H1 (cell line): Measurements from ENCODE around the gene EML4. TPM values are rescaled to one million over a fixed set of nuclear protein-coding genes. Genes with fewer than 3 reads are reported as not detected.

ENCODE experiments used
- CTCF ChIA-PET: fragments of 300-600 bp; sonication (Branson Sonifier 250); formaldehyde crosslinking; loops from one replicate; lab custom pipeline; 2021; ENCODE audit not compliant: partially characterized antibody; lab: Charles Lee
- POLR2A ChIA-PET: fragments of 300-600 bp; sonication (Branson Sonifier 250); formaldehyde crosslinking; loops from one replicate; lab custom pipeline; 2021; ENCODE audit warnings: inconsistent platforms; ENCODE audit not compliant: partially characterized antibody; lab: Charles Lee
- DNase-seq, 2 experiments: peaks; one replicate each; pipeline versions ENCODE4 v3.0.0 to v3.0.0-alpha.2; 2010 to 2022; ENCODE audit warnings: low spot score in 2 of 2, low read depth in 1 of 2, mixed read lengths in 1 of 2
- FAIRE-seq: peaks from 2 replicates; lab custom pipeline; 2011; peaks lifted over from hg19 to GRCh38; lab: Jason Lieb, UNC
- H2AFZ ChIP-seq: 2 replicates; pipeline ENCODE4 v1.8.1; 2012; ENCODE audit warnings: low read length, inconsistent platforms
- H2AK5ac ChIP-seq: 2 replicates; pipeline ENCODE4 v1.6.1; 2013; ENCODE audit warnings: low read depth, low read length
- H2BK120ac ChIP-seq: replicated peaks from 2 replicates; pipeline ENCODE3; 2013; ENCODE audit warnings: low read depth, low read length, inconsistent platforms
- H2BK12ac ChIP-seq: 2 replicates; pipeline ENCODE4 v1.6.1; 2013; ENCODE audit warnings: low read depth, low read length
- H2BK15ac ChIP-seq: 2 replicates; pipeline ENCODE4 v1.6.1; 2013; ENCODE audit warnings: low read length
- H2BK20ac ChIP-seq: 2 replicates; pipeline ENCODE4 v1.6.1; 2013; ENCODE audit warnings: low read length
- H2BK5ac ChIP-seq: 2 replicates; pipeline ENCODE4 v1.6.1; 2013; ENCODE audit warnings: low read depth, low read length
- H3K14ac ChIP-seq: 2 replicates; pipeline ENCODE4 v1.6.1; 2013; ENCODE audit warnings: inconsistent platforms; ENCODE audit not compliant: insufficient read length
- H3K18ac ChIP-seq: 2 replicates; pipeline ENCODE4 v1.6.1; 2013; ENCODE audit warnings: low read length; ENCODE audit errors: extremely low read depth
- H3K23ac ChIP-seq: 2 replicates; pipeline ENCODE4 v1.6.1; 2013; ENCODE audit warnings: inconsistent platforms; ENCODE audit not compliant: insufficient read length
- H3K23me2 ChIP-seq: 2 replicates; pipeline ENCODE4 v1.6.1; 2013; ENCODE audit warnings: low read depth, low read length
- H3K27ac ChIP-seq: 2 replicates; pipeline ENCODE4 v1.6.1; 2011; ENCODE audit warnings: low read depth, low read length, inconsistent platforms
- H3K27me3 ChIP-seq, 4 experiments: replicated peaks in 1 of 4; 1 replicate in 1 of 4; 2 replicates in 3 of 4; pipeline versions ENCODE4 v1.6.1 to v1.8.1; 2011 to 2013; ENCODE audit warnings: low read length in 3 of 4, mild to moderate bottlenecking in 3 of 4, inconsistent platforms in 2 of 4, mixed read lengths in 2 of 4, moderate library complexity in 1 of 4; ENCODE audit not compliant: control insufficient read depth in 3 of 4, insufficient read depth in 3 of 4; ENCODE audit errors: extremely low read depth in 1 of 4
- H3K36me3 ChIP-seq, 4 experiments: 2 replicates each; pipeline versions ENCODE4 v1.6.1 to v1.8.1; 2011 to 2013; ENCODE audit warnings: mild to moderate bottlenecking in 4 of 4, low read length in 3 of 4, moderate library complexity in 2 of 4, control low read depth in 1 of 4, inconsistent platforms in 1 of 4; ENCODE audit not compliant: insufficient read depth in 4 of 4, control insufficient read depth in 2 of 4
- H3K4ac ChIP-seq: replicated peaks from 2 replicates; pipeline ENCODE3; 2013; ENCODE audit warnings: low read length, low read depth, mixed read lengths, inconsistent platforms; ENCODE audit not compliant: insufficient read length
- H3K4me1 ChIP-seq, 4 experiments: replicated peaks in 1 of 4; 1 replicate in 1 of 4; 2 replicates in 3 of 4; pipeline versions ENCODE4 v1.6.1 to v1.8.1; 2011 to 2013; ENCODE audit warnings: low read length in 3 of 4, inconsistent platforms in 2 of 4, mixed read lengths in 1 of 4; ENCODE audit not compliant: insufficient read depth in 4 of 4, control insufficient read depth in 3 of 4
- H3K4me2 ChIP-seq, 2 experiments: 2 replicates each; pipeline versions ENCODE4 v1.6.1 to v1.8.1; 2011 to 2013; ENCODE audit warnings: low read depth in 2 of 2, low read length in 2 of 2, control low read depth in 1 of 2, inconsistent platforms in 1 of 2, mild to moderate bottlenecking in 1 of 2; ENCODE audit not compliant: insufficient read depth in 1 of 2
- H3K4me3 ChIP-seq, 4 experiments: fragments of 200-600, 300-600 bp in 1 of 4; sonication (generic), shearing (Covaris generic), sonication (Bioruptor Twin) in 1 of 4; 2 replicates each; pipeline versions ENCODE4 v1.5.1 to v1.8.1; 2011 to 2016; ENCODE audit warnings: low read length in 4 of 4, low read depth in 3 of 4, control low read depth in 2 of 4, inconsistent platforms in 2 of 4, mild to moderate bottlenecking in 2 of 4, mixed read lengths in 1 of 4, moderate library complexity in 1 of 4; ENCODE audit not compliant: insufficient read depth in 2 of 4; ENCODE audit errors: extremely low read depth in 1 of 4
- H3K56ac ChIP-seq: replicated peaks from 2 replicates; pipeline ENCODE3; 2013; ENCODE audit warnings: low read depth, mild to moderate bottlenecking, mixed read lengths, low read length, inconsistent platforms; ENCODE audit not compliant: insufficient read length
- H3K79me1 ChIP-seq: 2 replicates; pipeline ENCODE4 v1.6.1; 2013; ENCODE audit warnings: low read depth, low read length, control low read depth
- H3K79me2 ChIP-seq, 2 experiments: 2 replicates each; pipeline versions ENCODE4 v1.6.1 to v1.8.1; 2012 to 2013; ENCODE audit warnings: low read length in 2 of 2, mild to moderate bottlenecking in 2 of 2, inconsistent platforms in 1 of 2; ENCODE audit not compliant: insufficient read depth in 2 of 2, control insufficient read depth in 1 of 2
- H3K9ac ChIP-seq, 4 experiments: replicated peaks in 1 of 4; 1 replicate in 1 of 4; 2 replicates in 3 of 4; pipeline versions ENCODE4 v1.6.1 to v1.8.1; 2011 to 2013; ENCODE audit warnings: low read depth in 3 of 4, low read length in 3 of 4, control low read depth in 2 of 4, mild to moderate bottlenecking in 2 of 4, moderate library complexity in 2 of 4, inconsistent platforms in 1 of 4; ENCODE audit errors: extremely low read depth in 1 of 4
- H3K9me3 ChIP-seq, 2 experiments: 2 replicates each; pipeline versions ENCODE4 v1.6.1 to v1.8.1; 2012 to 2013; ENCODE audit warnings: mild to moderate bottlenecking in 2 of 2, moderate library complexity in 2 of 2, control low read depth in 1 of 2, inconsistent platforms in 1 of 2, low read depth in 1 of 2, low read length in 1 of 2, mixed read lengths in 1 of 2; ENCODE audit not compliant: insufficient read depth in 2 of 2
- H4K20me1 ChIP-seq, 2 experiments: replicated peaks in 1 of 2; 2 replicates each; pipeline versions ENCODE3 to v1.8.1; 2011 to 2013; ENCODE audit warnings: inconsistent platforms in 2 of 2, low read length in 2 of 2, mild to moderate bottlenecking in 1 of 2; ENCODE audit not compliant: insufficient read depth in 2 of 2, control insufficient read depth in 1 of 2
- H4K5ac ChIP-seq: 2 replicates; pipeline ENCODE4 v1.6.1; 2013; ENCODE audit warnings: low read length, low read depth, mixed read lengths, inconsistent platforms; ENCODE audit not compliant: insufficient read length
- H4K8ac ChIP-seq: 2 replicates; pipeline ENCODE4 v1.8.0; 2013; ENCODE audit warnings: mild to moderate bottlenecking, moderate library complexity, low read length, inconsistent platforms; ENCODE audit not compliant: insufficient read depth; ENCODE audit errors: extremely low read depth
- H4K91ac ChIP-seq: replicated peaks from 2 replicates; pipeline ENCODE3; 2013; ENCODE audit warnings: low read length, mixed read lengths, inconsistent platforms; ENCODE audit not compliant: insufficient read length
- CEBPB ChIP-seq: IDR thresholded peaks from 2 replicates; pipeline ENCODE4 v1.6.1; 2012; ENCODE audit warnings: low read depth, low read length
- EGR1 ChIP-seq: IDR thresholded peaks from 2 replicates; pipeline ENCODE4 v1.6.1; 2011; ENCODE audit warnings: low read depth, low read length, borderline replicate concordance
- EZH2 ChIP-seq: fragments of 200-600 bp; sonication (generic); IDR thresholded peaks from 2 replicates; pipeline ENCODE4 v1.7.1; 2012; ENCODE audit warnings: low read depth, mild to moderate bottlenecking, moderate library complexity, low read length, inconsistent platforms; ENCODE audit not compliant: severe bottlenecking
- POLR2A ChIP-seq, 2 experiments: IDR thresholded peaks; 1 replicate in 1 of 2; 2 replicates in 1 of 2; pipeline ENCODE4 v1.6.1; 2011; ENCODE audit warnings: low read depth in 2 of 2, low read length in 2 of 2, mild to moderate bottlenecking in 2 of 2; ENCODE audit errors: control extremely low read depth in 1 of 2
- RNF2 ChIP-seq: fragments of 200-900, 300-1000 bp; sonication (generic); IDR thresholded peaks from 2 replicates; pipeline ENCODE4 v1.7.1; 2016; ENCODE audit warnings: borderline replicate concordance, low read depth, mild to moderate bottlenecking, antibody characterized with exemption, low read length; ENCODE audit not compliant: poor library complexity, severe bottlenecking; ENCODE audit errors: missing control alignments
- SIRT6 ChIP-seq: IDR thresholded peaks from one replicate; pipeline ENCODE4 v1.7.1; 2012; ENCODE audit warnings: low read length, inconsistent platforms
- SP1 ChIP-seq: IDR thresholded peaks from 2 replicates; pipeline ENCODE4 v1.6.1; 2011; ENCODE audit warnings: low read depth, low read length
- SUZ12 ChIP-seq: fragments of 200-600 bp; sonication (generic); IDR thresholded peaks from 2 replicates; pipeline ENCODE4 v1.6.1; 2012; ENCODE audit warnings: mild to moderate bottlenecking, inconsistent platforms, low read length, moderate library complexity, mixed read lengths
- polyA plus RNA-seq, 7 experiments: library from polyadenylated mRNA; depleted of rRNA in 3 of 7; stranded (reverse) in 5 of 7; unstranded in 2 of 7; fragments of >200 nt in 5 of 7; fragments of 200-250 nt in 2 of 7; gene quantifications; 1 replicate in 5 of 7; 2 replicates in 1 of 7; 4 replicates in 1 of 7; pipeline versions ENCODE4 v1.2.1 to v1.2.3, GENCODE V29; 2011 to 2013; ENCODE audit warnings: missing spikeins in 2 of 7, mixed read lengths in 2 of 7
- total RNA-seq: library from RNA; stranded (reverse); fragmentation: NEBNext Ultra II Directional; extraction: Animal tissue kit (Norgen Biotek cat#: 25700); gene quantifications from 2 replicates; pipeline ENCODE4 v1.2.1, GENCODE V29; 2021

Gene EML4
- total and polyA plus RNA-seq, 2 of the 8 experiments (the other 6 are each of a cell fraction or from before 2014, with no cell fraction given), result 50.1 to 104 TPM

DNA sequence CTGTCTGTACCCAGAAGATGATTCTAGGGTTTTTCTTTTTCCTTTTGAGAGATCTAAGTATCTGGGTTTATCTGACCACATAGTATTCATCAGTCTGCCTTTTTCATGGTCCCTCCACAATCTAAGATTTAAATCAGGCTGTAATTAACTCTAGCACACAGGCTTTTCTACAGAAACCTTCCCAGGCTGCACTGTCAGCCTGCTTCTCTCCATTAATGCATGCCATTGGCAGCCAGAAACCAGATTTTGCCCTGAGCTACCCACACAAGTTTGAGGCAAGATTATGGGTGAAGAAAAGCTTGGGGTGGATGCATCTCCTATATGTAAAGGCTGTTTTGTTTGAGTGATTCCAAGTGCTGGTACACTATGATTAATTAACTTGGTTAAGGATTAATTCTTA lies 45.7 kb upstream of the EML4 start:
- Histone ChIP-seq H2BK15ac (no peak overlapping the region), H3K23ac (no peak overlapping the region), H2AFZ (no peak overlapping the region), H3K4me1 (no peaks in the 10 kb centered on the region; a peak in 1 of 7 replicates), H4K5ac (no peak overlapping the region), H3K27me3 (no peaks in the 10 kb centered on the region), H4K91ac (no peak overlapping the region), H4K20me1 (no peaks in the 10 kb centered on the region), H3K9ac (no peak overlapping the region), H3K27ac (no peak overlapping the region), H3K56ac (no peak overlapping the region), H3K36me3 (no peaks in the 10 kb centered on the region), H4K8ac (no peak overlapping the region), H3K18ac (no peak overlapping the region), H2BK5ac (no peak overlapping the region), H3K9me3 (no peaks in the 10 kb centered on the region), H3K23me2 (no peaks in the 10 kb centered on the region), H2BK20ac (no peak overlapping the region), H3K14ac (no peak overlapping the region), H2BK120ac (no peak overlapping the region), H3K79me2 (no peaks in the 10 kb centered on the region), H2AK5ac (no peak overlapping the region), H3K4me2 (no peak overlapping the region), H3K79me1 (no peaks in the 10 kb centered on the region), H2BK12ac (no peak overlapping the region), H3K4me3 (no peak overlapping the region), H3K4ac (no peak overlapping the region)
- DNase-seq (no peak), FAIRE-seq (no peak)
- CTCF ChIA-PET, result interaction anchor here (1.0 to 1.3 kb wide), 2 partner anchors 9 to 10 kb away, joined by 3 read pairs; no protein-coding TSS in a partner anchor
- TF ChIP-seq RNF2 (no peak), EGR1 (no peak), EZH2 (no peak), SIRT6 (no peak), SP1 (no peak), POLR2A (IDR thresholded peaks at IDR 0.05; ENCODE audit: control extremely low read depth in 1 of 2, low read depth in 2 of 2, low read length in 2 of 2) (no peak), SUZ12 (no peak), CEBPB (no peak)
- POLR2A ChIA-PET, result interaction anchor here (1.2 kb wide), 1 partner anchor 9 kb away, joined by 3 read pairs; no protein-coding TSS in a partner anchor
